Measurements from ENCODE around the gene GATAD2A.

The GATAD2A gene

DNA sequence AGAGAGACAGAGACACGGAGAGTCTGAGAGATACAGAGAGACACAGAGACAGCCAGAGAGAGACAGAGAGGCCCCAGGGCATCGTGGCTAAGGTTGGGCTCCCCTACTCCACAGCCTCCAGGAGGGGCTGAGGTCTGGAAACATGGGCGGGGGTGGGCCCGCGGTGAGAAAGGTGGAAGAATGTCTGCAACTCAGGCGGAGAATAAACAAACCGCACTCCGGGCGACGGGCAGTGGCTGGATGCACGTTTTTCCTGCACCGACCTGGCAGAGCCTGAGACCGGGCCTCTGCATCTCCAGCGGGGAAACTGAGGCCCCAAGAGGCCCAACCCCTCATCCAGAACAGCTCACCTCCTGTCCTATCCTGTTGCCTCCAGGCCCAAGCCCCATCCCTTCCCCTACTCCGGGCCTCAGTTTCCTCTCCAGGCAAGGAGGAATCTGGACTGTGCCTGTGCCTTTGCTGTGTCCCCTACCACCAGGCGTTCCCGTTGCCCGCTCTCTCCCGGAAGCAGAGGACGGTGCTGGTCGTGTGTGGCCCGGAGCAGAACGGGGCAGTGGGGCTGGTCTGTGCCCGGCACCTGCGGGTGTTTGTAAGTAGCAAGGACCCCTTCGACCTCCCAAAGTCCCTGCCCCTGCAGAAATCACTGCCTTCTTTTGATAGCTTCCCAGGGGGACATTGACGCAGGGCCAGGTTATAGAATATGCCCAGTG is 129.2 kb downstream of the GATAD2A start:
- no peak for DNase-seq

DNA sequence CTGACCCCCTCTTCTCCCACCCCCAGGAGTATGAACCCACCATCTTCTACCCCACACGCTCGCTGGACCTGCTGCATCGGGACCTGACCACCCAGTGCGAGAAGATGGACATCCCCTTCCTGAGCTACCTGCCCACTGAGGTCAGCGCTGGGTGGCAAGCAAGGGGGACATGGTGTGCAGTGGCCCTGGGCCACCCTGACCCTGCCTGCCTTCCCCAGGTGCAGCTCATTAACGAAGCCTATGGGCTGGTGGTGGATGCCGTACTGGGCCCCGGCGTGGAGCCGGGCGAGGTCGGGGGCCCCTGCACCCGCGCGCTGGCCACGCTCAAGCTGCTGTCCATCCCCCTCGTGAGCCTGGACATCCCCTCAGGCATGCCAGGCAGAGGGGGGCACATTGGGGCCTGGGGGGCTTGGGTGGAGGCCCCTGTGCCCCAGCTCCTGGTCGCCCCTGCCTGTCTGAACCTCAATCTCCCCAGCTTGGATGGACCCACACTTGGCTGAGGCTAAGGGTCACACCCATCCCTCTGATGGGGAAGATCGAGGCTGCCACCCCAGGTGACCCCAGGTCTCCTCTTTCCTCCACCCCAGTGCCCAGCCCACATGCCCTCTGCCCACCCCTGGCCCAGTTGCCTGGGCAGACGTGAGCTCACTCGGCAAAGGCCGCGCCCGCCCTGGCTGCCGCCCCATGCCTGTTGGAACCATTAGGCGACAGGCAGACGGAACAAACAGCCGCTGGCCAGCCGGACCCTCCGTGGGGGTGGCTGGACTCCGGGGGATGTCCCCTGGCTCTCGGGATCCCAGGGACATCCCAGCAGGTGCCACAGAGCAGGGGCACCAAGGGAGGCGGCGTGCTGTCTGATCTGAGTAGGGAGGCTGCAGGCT is 130.1 kb downstream of the GATAD2A start:
- no peak for DNase-seq

DNA sequence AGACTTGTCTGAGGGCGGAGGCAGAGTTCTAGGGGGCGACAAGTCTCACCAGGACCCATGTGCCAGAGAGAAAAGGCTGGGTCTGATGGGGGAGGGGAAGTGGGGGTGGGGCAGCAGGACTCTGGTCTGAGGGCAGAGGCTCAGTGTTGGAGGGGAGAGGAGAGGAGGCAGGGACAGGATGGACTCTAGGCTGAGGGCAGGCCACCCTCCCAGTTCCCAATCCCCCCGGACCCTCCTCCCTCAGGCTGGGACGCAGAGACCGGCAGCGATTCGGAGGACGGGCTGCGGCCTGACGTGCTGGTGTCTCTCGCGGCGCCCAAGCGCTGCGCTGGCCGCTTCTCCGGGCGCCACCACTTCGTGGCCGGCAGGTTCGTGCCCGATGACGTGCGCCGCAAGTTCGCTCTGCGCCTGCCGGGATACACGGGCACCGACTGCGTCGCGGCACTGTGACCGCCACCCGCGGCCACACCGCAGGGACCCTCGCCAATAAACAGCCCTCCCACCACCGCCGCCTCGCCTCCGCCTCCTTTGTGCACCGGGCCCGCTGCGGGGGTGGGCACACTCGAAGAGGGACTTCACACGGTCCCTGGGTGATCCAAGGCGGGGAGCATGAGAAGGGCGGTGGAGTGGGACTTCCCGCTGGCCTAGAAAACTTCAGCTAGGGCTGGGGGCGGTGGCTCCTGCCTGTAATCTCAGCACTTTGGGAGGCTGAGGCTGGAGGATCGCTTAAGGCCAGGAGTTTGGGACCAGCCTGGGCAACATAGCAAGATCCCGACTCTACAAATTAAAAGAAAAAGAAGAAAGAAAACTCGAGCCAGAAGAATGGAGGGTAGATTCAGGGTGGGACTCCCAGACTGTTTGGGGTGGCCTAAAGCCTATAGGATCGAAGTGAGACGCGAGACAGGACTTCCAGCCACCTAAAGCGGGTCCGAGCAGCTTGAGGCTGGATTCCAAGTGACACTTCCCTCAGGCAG is 131.9 kb downstream of the GATAD2A start:
- DNase-seq: no peak

DNA sequence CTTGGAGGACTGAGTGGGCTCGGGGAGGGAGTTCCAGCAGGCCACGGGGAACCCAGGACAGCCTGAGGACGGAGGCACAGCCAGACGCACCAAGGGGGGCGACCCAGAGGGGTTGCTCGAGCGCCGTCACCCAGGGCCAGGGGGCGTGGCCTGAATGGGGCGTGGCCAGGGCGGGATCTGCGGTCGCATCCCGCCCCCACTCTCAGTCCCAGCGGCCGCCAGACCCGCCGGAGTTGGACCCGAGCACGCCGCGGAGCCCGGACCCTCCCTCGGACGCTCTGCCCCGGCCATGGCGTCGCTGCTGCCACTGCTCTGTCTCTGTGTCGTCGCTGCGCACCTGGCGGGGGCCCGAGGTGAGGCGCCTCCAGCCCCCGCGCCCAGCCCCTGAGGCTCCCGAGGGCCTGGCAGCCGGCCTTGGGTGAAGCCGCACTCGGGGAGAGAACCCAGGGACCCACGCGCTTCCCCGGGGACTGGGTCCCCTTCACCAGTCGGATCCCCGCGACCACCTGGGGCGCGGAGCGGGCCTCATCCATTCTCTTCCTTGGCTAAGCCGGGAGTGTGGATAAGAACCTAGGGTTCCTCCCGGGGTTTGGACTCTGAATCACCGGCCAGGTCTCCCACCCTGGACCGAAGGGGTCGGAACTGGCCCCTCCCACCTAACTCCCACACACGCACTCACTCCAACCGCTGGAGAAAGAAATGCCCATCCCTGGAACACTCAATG is 132.7 kb downstream of the GATAD2A start, which contains the start of gene CILP2:
CILP2 (plus strand) TSS at position 205 of the 724 bp plus-strand sequence; CDS start at position 290, 85 bp downstream.
- no peak for DNase-seq

DNA sequence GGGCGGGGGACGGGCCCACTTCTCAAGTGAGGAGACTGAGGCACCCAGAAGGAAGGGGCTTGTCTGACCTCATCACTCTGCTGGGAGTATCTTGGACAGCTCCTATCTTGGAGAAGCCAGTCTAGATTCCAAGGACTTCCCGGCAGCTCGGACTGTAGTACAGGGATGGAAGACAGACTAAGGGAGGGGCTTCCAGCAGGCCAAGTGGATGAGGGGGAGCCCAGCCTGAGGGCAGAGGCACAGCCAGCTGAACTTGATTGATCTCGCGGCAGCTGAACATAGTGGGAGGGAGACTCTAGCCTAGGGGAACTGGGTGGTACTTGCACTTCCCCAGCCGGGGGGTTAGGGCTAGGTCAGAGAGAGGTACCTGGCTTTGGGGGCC is 133.3 kb downstream of the GATAD2A start:
- no peak for DNase-seq

DNA sequence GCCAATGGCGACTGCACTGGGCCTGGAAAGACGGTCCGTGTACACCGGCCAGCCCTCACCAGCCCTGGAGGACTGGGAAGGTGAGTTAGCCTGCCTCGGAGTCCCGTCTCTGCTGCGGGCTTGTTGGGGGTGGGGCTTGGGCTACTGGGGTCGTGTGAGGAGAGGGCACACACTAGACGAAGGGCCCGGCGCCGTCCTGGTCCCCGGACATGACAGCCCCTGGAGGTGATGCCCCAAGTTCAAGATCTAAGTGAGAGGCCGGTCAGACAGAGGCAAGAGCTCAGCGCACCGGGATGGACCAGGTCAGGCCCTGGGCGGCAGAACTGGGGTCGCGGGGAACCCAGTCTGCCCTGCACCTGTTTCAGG is 134.2 kb downstream of the GATAD2A start:
- no peak for DNase-seq

DNA sequence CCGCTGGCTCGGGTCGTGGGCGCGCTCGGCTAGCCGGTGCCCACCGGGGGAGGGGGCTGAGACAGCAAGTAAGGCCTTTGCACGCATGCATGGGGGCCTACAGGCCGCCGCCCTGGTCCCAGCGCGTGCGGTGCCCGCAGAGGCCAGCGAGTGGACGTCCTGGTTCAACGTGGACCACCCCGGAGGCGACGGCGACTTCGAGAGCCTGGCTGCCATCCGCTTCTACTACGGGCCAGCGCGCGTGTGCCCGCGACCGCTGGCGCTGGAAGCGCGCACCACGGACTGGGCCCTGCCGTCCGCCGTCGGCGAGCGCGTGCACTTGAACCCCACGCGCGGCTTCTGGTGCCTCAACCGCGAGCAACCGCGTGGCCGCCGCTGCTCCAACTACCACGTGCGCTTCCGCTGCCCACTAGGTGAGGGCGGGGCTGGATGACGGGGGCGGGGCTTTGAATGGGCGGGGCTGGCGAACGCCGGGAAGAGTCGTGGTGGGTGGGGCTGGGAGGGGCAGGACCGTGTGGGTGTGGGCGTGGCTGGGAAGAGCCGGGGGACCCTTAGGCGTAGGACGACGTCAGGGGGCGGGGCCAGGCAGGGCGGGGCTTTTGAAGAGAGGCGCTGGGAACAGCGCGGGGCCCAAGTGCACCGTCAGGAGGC is 134.7 kb downstream of the GATAD2A start:
- DNase-seq: peak; percentile 80

DNA sequence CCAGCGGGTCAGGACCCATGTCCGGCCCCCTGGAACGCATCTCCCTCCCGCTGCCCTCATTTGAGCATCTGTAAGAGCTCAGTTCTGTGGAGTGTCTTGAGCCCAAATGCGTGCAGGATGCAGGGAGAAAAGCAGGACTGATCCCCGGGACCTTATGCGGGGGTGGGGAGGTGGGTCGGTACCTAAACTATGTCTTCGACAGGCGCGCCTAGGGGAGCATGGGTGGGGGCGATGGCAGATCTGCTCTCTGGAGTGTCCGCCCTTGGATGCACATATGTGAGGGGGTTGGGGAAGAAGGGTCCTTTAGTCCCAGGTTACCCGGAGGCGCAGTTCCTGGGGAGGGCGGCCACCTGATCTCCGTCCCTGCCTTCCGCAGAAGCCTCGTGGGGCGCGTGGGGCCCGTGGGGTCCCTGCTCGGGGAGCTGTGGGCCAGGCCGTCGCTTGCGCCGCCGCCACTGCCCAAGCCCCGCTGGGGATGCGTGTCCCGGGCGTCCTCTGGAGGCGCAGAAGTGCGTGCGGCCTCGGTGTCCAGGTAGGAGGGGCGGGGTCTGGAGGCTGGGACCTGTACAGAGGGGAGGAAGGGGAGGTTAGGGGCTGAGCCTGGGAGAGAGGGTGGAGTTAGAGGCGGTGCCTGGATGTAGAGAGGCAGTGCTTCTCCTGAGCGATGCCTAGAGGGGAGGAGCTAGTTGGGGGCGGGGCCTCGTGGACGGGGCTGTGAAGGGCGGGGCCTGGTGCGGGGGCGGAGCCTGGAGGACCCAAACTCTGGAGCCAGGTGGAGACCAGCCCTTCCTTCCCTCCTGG is 135.4 kb downstream of the GATAD2A start:
- no peak for DNase-seq

DNA sequence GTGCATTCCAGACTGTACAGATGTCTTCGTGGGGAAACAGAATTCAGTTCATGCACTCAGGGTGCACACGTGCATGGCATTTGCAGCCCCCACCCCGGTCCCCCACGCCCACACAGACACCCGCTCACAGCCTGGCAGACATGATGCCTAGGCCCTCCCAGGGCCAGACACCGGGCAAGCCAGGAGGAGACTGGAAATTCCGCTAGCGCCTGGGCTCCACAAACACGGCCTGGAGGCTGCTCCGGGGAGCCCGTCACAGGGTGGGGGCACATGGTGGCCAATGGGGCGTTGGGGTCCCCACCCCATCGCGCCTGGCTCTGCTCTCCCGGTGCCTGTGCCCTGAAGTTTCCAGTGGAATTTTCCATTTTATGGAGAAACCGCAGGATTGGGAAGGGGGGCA is 136.1 kb downstream of the GATAD2A start:
- DNase-seq: no peak

DNA sequence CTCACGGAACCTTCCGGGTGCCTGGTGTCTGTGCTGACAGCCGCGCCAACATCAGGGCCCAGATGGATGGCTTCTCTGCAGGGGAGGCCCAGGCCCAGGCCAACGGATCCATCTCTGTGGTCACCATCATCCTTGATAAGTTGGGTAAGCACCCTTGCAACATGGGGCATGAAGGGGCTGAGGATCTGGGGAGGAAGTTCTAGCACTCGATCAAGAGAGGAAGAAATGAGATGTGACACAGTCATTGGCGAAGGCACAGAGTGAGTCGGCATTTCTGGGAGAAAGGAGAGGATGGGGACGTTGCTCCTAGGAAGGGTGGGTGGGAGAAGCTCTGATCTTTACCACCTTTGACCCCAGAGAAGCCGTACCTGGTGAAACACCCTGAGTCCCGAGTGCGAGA is 137.0 kb downstream of the GATAD2A start:
- DNase-seq: no peak

DNA sequence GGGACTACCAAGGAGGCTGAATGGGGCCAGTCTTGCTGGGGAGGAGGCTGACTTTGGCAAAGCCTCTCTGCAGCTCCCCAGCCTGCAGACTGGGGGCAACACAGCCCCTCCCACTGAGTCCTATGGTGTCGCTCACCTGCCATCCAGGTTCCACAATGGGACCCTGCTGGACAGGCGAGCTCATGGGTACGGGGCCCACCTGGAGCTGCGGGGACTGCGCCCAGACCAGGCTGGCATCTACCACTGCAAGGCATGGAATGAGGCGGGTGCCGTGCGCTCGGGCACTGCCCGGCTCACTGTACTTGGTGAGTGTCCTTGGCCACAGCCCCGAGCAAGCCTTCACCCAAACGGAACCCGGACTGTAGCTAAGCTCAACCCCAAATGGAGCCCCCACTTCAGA is 137.6 kb downstream of the GATAD2A start:
- no peak for DNase-seq

DNA sequence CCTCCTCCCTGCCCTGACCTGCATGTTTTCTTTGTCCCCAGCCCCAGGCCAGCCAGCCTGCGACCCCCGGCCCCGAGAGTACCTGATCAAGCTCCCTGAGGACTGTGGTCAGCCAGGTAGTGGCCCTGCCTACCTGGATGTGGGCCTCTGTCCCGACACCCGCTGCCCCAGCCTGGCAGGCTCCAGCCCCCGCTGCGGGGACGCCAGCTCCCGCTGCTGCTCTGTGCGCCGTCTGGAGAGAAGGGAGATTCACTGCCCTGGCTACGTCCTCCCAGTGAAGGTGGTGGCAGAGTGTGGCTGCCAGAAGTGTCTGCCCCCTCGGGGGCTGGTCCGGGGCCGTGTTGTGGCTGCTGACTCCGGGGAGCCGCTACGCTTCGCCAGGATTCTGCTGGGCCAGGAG is 138.2 kb downstream of the GATAD2A start:
- DNase-seq: no peak

DNA sequence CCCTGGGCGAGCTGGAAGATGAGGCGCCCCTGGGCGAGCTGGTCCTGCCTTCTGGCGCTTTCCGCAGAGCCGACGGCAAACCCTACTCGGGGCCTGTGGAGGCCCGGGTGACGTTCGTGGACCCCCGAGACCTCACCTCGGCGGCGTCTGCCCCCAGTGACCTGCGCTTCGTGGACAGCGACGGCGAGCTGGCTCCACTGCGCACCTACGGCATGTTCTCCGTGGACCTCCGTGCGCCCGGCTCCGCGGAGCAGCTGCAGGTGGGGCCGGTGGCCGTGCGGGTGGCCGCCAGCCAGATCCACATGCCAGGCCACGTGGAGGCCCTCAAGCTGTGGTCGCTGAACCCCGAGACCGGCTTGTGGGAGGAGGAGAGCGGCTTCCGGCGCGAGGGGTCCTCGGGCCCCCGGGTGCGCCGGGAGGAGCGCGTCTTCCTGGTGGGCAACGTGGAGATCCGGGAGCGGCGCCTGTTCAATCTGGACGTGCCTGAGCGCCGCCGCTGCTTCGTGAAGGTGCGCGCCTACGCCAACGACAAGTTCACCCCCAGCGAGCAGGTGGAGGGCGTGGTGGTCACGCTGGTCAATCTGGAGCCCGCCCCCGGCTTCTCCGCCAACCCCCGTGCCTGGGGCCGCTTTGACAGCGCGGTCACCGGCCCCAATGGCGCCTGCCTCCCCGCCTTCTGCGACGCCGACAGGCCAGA is 138.9 kb downstream of the GATAD2A start:
- DNase-seq: no peak

DNA sequence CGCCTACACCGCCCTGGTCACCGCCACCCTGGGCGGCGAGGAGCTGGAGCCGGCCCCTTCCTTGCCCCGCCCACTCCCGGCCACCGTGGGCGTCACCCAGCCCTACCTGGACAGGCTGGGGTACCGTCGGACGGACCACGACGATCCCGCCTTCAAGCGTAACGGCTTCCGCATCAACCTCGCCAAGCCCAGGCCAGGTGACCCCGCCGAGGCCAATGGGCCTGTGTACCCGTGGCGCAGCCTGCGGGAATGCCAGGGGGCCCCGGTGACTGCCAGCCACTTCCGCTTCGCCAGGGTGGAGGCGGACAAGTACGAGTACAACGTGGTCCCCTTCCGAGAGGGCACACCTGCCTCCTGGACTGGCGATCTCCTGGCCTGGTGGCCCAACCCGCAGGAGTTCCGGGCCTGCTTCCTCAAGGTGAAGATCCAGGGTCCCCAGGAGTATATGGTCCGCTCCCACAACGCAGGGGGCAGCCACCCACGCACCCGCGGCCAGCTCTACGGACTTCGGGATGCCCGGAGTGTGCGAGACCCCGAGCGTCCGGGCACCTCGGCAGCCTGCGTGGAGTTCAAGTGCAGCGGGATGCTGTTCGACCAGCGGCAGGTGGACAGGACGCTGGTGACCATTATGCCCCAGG is 139.6 kb downstream of the GATAD2A start:
- DNase-seq: no peak

DNA sequence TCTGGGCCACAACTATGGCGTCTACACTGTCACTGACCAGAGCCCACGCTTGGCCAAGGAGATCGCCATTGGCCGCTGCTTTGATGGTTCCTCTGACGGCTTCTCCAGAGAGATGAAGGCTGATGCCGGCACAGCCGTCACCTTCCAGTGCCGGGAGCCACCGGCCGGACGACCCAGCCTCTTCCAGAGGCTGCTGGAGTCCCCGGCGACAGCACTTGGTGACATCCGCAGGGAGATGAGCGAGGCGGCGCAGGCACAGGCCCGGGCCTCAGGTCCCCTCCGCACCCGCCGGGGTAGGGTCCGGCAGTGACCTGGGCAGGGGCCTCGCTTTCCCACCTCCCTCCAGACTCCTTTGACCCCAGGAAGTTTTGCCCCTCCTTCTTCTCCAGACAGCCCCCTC is 140.2 kb downstream of the GATAD2A start:
- no peak for DNase-seq

DNA sequence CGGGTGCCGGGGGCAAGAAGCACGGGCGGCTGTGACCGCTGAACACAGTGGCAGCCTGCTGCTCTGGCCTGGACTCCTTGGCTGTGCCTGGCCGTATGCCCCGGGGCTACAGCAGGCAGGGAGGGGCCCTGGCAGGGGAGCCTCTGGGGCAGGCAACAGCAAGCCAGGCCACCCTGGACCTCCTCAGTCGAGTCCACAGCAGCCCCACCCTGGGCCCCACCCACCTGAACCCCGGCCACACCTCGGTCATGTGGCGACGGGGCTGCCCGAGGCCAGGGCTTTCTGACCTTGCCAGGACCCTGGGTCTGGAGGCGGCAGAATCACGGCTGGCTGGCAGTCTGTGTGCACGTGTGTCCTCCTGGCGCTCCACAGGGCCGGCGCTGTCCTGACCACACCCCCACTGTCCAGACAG is 141.3 kb downstream of the GATAD2A start:
- no peak for DNase-seq

DNA sequence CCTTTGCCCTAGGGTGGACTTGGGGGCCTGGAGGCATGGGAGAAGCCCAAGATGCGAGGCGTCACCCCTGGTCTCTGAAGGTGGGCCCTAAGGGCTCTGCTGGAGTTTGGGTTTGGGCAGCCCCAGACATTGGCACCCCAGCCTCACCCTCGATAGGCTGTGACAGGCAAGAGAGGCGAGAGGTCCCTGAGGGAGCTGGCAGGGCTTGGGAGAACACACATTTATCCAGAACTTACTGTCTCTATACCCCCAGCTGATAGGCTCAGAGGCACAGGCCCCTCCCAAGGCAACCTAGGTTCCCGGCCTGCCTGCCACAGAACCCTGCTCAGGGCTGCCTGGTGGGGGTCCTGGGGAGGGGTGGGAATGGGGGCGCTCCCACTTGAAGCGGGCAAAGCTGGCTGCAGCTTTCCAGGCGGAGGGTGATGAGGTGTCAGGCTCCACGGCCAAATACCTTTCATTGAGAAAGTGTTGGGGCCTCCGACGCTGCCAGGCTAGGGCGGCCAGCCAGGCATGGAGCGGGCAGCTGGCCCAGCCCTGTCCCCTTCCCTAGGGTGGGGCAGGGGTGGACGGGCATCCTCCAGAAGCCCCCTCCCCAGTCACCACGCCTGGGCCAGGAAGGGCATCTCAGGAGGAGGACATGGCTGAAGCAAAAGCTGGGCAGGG is 142.3 kb downstream of the GATAD2A start:
- no peak for DNase-seq

DNA sequence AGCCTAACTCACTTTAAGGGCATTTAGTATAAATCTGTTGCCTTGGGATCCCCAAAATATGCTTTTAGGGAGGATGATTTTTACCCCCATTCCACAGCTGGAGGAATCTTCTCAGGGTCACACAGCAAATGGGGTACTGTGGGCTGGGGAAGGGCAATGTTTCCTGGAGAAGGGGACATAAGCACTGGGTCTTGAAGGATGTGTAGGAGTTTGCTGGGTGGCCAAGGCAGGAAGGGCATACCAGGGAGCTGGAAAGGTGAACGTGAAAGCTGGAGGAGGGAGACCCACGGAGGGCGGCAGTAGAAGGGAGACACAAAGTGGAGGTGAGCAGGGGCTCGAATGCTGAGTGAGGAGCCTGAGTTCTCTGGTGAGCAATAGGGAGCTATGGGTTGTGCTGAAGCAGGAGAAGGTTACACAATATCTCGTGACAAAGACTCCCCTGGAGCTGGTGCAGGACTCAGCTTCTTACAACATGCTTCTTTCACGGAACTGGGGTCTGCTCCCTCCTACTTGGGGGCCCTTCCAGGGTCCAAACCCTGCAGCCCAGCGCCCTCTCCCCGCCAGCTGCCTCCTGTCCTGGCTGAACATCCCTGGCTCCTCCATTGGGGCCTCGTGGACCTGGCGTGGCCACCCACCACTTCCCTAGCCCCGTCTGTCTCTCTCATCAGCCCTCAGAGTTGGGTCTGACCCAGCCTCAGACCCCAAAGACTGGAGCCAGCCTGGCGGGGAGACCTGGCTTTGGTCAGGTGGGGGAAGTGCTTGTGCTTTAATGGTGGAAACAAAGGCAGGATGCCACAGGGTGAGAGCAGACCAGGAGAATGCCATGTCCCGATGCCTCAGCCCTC is 143.7 kb downstream of the GATAD2A start:
- DNase-seq: no peak
